ENCODE measurements around the gene ILKAP. TPM values are rescaled to one million over a fixed set of nuclear protein-coding genes. Genes with fewer than 3 reads are reported as not detected.

Gene ILKAP
- total and polyA plus RNA-seq, 11 donors = 12.4 to 41.7 (median 24.0) TPM

DNA sequence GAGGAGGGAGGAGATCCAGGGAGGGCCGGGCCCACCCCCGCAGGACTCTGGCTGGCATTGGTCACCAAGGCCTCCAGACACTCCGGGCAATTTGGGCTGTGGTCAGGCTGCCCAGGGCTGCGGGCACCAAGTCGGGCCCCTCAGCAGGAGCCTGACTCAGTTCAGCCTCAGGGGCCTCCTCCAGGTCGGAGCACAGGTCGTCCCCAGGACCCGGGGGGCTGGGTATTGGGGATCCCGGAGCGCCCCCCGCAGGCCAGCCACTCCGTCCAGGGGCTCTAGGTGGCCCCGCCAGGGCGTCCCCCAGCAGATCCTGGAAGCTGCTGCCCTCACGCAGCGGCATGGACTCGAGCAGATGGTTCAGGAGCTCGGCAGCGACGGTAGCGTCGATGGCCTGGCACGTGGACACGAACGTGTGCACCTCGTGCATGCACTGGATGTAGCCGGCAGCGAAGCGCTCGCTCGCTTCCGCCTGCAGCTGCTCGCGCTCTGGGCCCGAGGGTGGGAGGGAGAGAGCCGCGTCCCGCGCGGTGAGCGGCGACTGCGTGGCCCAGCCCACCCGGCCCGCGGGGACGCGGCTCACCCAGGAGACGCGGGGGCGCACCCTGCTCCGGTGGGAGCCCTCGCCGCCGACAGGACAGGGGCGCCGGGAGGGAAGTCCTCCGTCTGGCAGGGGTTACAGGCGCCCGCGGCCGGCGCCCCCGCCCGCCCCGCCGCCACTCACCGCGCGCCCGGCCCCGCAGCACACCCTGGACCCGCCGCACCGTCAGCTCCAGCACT is 35.5 kb upstream of the ILKAP start:
- peak overlapping the region in 11 of 12 donors; percentile 26 to 84 (median 64) for H3K4me3 ChIP-seq
- TF ChIP-seq, protein P1, sequence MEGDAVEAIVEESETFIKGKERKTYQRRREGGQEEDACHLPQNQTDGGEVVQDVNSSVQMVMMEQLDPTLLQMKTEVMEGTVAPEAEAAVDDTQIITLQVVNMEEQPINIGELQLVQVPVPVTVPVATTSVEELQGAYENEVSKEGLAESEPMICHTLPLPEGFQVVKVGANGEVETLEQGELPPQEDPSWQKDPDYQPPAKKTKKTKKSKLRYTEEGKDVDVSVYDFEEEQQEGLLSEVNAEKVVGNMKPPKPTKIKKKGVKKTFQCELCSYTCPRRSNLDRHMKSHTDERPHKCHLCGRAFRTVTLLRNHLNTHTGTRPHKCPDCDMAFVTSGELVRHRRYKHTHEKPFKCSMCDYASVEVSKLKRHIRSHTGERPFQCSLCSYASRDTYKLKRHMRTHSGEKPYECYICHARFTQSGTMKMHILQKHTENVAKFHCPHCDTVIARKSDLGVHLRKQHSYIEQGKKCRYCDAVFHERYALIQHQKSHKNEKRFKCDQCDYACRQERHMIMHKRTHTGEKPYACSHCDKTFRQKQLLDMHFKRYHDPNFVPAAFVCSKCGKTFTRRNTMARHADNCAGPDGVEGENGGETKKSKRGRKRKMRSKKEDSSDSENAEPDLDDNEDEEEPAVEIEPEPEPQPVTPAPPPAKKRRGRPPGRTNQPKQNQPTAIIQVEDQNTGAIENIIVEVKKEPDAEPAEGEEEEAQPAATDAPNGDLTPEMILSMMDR (IDR thresholded peaks at IDR 0.05) = no peak
- TF ChIP-seq POLR2A (IDR thresholded peaks at IDR 0.05) = no peak
- 20 to 72% (median 31%) methylated on average over 6 to 75 of the region's 75 CpGs for WGBS, 4 donors
- H3K36me3 ChIP-seq = peaks cover 0 to 5% (median 0%) of the 10 kb centered on the region in 9 donors
- no peak for ATAC-seq
- H3K9me3 ChIP-seq = no peaks in the 10 kb centered on the region
- peaks cover 0 to 34% (median 7%) of the 10 kb centered on the region in 9 donors for H3K27me3 ChIP-seq
- intact Hi-C loops (cut with DNase I) = loop anchor here in 1 of 10 donors (5.0 kb wide), 1 partner anchor 37 kb away; the partner anchor contains the start of gene ILKAP
- peak in 2 of 5 donors; percentile 59 to 69 for DNase-seq
- H3K4me1 ChIP-seq = peaks cover 0 to 44% (median 19%) of the 10 kb centered on the region in 12 donors
- no peak overlapping the region for H3K27ac ChIP-seq

DNA sequence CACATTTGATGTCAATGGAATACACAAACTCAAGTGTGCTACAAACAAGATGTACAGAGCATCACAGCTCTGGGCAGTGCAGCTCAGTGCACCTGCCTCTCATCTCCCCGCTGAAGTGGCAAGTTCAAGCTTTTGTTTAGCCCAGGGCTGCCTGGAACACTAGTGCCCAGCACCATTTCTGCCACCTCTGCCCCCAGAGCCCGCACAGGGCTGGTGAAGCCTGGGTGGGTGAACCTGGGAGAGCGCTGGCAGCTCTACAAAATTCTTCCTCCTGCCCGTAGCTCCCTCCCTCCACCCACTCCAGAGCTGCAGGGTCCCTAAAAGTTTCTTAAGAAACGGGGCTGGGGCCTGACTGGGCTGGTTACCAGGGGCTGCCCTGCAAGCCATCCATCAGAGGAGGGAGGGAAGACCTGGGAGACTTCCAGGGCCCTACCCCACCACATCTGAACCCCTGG is 34.8 kb upstream of the ILKAP start:
- intact Hi-C loops (cut with DNase I) = loop anchor here in 1 of 10 donors (5.0 kb wide), 1 partner anchor 36 kb away; the partner anchor contains the start of gene ILKAP
- TF ChIP-seq, protein P1 (IDR thresholded peaks at IDR 0.05) = no peak
- no peak for TF ChIP-seq POLR2A (IDR thresholded peaks at IDR 0.05)
- Histone ChIP-seq H3K4me1 (peaks cover 0 to 44% (median 19%) of the 10 kb centered on the region in 12 donors), H3K27me3 (peaks cover 0 to 34% (median 7%) of the 10 kb centered on the region in 9 donors), H3K36me3 (no peaks in the 10 kb centered on the region), H3K27ac (no peak overlapping the region), H3K4me3 (no peak overlapping the region), H3K9me3 (no peaks in the 10 kb centered on the region)
- ATAC-seq (no peak), DNase-seq (peak in 1 of 5 donors; percentile 14)
- 86 to 93% (median 89%) methylated on average over 5 of the region's 5 CpGs for whole genome bisulfite sequencing, 4 donors

GRCh38 chr2:238237431-238238135 is 34.1 kb upstream of the ILKAP start:
- DNase-seq (no peak), ATAC-seq (no peak)
- Histone ChIP-seq H3K27ac (no peak overlapping the region), H3K36me3 (no peaks in the 10 kb centered on the region), H3K4me3 (no peak overlapping the region), H3K4me1 (peaks cover 0 to 37% (median 16%) of the 10 kb centered on the region in 12 donors), H3K27me3 (peaks cover 0 to 34% (median 7%) of the 10 kb centered on the region in 9 donors), H3K9me3 (no peaks in the 10 kb centered on the region)
- TF ChIP-seq, protein P1 (IDR thresholded peaks at IDR 0.05) = no peak
- TF ChIP-seq POLR2A (IDR thresholded peaks at IDR 0.05) = no peak
- intact Hi-C loops (cut with DNase I) = loop anchor here in 1 of 10 donors (5.0 kb wide), 1 partner anchor 35 kb away; the partner anchor contains the start of gene ILKAP
- 84 to 89% (median 86%) methylated on average over 4 to 11 of the region's 11 CpGs for WGBS, 4 donors

- DNase-seq = no peak
- intact Hi-C loops (cut with DNase I) = loop anchor here in 1 of 10 donors (5.0 kb wide), 1 partner anchor 34 kb away; the partner anchor contains the start of gene ILKAP
- Histone ChIP-seq H3K27ac (no peak overlapping the region), H3K9me3 (no peaks in the 10 kb centered on the region), H3K36me3 (no peaks in the 10 kb centered on the region), H3K4me1 (peaks cover 0 to 30% (median 14%) of the 10 kb centered on the region in 12 donors), H3K4me3 (no peak overlapping the region), H3K27me3 (peaks cover 0 to 34% (median 7%) of the 10 kb centered on the region in 9 donors)
- TF ChIP-seq, protein P1 (IDR thresholded peaks at IDR 0.05) = no peak
- 68 to 90% (median 88%) methylated on average over 4 of the region's 4 CpGs for WGBS, 4 donors
- ATAC-seq = no peak
Observed at GRCh38 chr2:238236571-238236970, 33.1 kb upstream of the ILKAP start.
